ENCODE measurements around the gene VEPH1. TPM values are rescaled to one million over a fixed set of nuclear protein-coding genes. Genes with fewer than 3 reads are reported as not detected.

VEPH1 gene
- total and polyA plus RNA-seq, 3 donors from 2014 or later, result 2.7 to 8.1 (median 3.0) TPM

- TF ChIP-seq POLR2A (IDR thresholded peaks at IDR 0.05) (no peak), CTCF (IDR thresholded peaks at IDR 0.05) (no peak)
- Histone ChIP-seq H3K27ac (no peak overlapping the region), H3K4me1 (no peaks in the 10 kb centered on the region), H3K9me3 (no peaks in the 10 kb centered on the region), H3K27me3 (no peaks in the 10 kb centered on the region), H3K4me3 (no peak overlapping the region), H3K36me3 (ENCODE audit: low read depth, missing control alignments) (no peaks in the 10 kb centered on the region)
- intact Hi-C loops (cut with DNase I; ENCODE audit: low total_unique reads), result no loop called here
- WGBS, 2 donors, result 62 to 85% methylated on average over 2 of the region's 2 CpGs
- DNase-seq, result no peak
Observed at GRCh38 chr3:157405457-157405856, 97.8 kb downstream of the VEPH1 start.

- no peak overlapping the region for H3K27ac ChIP-seq
- H3K36me3 ChIP-seq (ENCODE audit: low read depth, missing control alignments), result no peaks in the 10 kb centered on the region
- no peaks in the 10 kb centered on the region for H3K9me3 ChIP-seq
- no peak for DNase-seq
- intact Hi-C loops (cut with DNase I; ENCODE audit: low total_unique reads), result no loop called here
- no peaks in the 10 kb centered on the region for H3K4me1 ChIP-seq
- H3K27me3 ChIP-seq, result no peaks in the 10 kb centered on the region
- WGBS, 2 donors, result 43 to 88% methylated on average over 1 of the region's 1 CpG
- H3K4me3 ChIP-seq, result no peak overlapping the region
- TF ChIP-seq POLR2A (IDR thresholded peaks at IDR 0.05), result no peak
- TF ChIP-seq CTCF (IDR thresholded peaks at IDR 0.05), result no peak
Observed at GRCh38 chr3:157404381-157404780, 98.8 kb downstream of the VEPH1 start.

GRCh38 chr3:157398598-157398997, 104.6 kb downstream of the VEPH1 start:
- no peak overlapping the region for H3K27ac ChIP-seq
- WGBS, 2 donors, result 94 to 97% methylated on average over 3 of the region's 3 CpGs

DNA sequence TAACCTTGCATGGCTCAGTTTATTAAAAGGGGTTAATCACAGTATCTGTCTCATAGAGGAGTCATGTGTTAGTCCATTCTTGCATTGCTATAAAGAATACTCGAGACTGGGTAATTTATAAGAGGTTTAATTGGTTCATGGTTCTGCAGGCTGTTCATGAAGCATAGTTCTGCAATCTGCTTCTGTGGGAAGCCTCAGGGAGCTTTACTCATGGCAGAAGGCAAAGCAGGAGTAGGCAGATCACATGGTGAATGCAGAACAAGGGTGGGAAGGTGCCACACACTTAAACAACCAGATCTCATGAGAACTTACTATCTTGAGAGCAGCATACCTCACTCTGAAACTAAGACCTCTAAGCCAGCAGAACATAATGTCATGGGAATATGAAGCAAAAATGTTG, 108.8 kb downstream of the VEPH1 start:
- no peaks in the 10 kb centered on the region for H3K36me3 ChIP-seq (ENCODE audit: low read depth, missing control alignments)
- no peak overlapping the region for H3K27ac ChIP-seq
- DNase-seq, result no peak
- no peak for TF ChIP-seq POLR2A (IDR thresholded peaks at IDR 0.05)
- no peak for TF ChIP-seq CTCF (IDR thresholded peaks at IDR 0.05)
- H3K4me3 ChIP-seq, result no peak overlapping the region
- H3K27me3 ChIP-seq, result no peaks in the 10 kb centered on the region
- intact Hi-C loops (cut with DNase I; ENCODE audit: low total_unique reads), result no loop called here
- H3K9me3 ChIP-seq, result no peaks in the 10 kb centered on the region
- H3K4me1 ChIP-seq, result no peaks in the 10 kb centered on the region
- 86 to 91% methylated on average over 1 of the region's 1 CpG for WGBS, 2 donors

More at GRCh38 chr3:157398598-157398997, 104.6 kb downstream of the VEPH1 start:
- Histone ChIP-seq H3K27me3 (no peaks in the 10 kb centered on the region), H3K9me3 (no peaks in the 10 kb centered on the region), H3K36me3 (ENCODE audit: low read depth, missing control alignments) (no peaks in the 10 kb centered on the region), H3K4me1 (no peaks in the 10 kb centered on the region), H3K4me3 (no peak overlapping the region)
- no peak for DNase-seq
- intact Hi-C loops (cut with DNase I; ENCODE audit: low total_unique reads), result no loop called here
- no peak for TF ChIP-seq CTCF (IDR thresholded peaks at IDR 0.05)
- TF ChIP-seq POLR2A (IDR thresholded peaks at IDR 0.05), result no peak

DNA sequence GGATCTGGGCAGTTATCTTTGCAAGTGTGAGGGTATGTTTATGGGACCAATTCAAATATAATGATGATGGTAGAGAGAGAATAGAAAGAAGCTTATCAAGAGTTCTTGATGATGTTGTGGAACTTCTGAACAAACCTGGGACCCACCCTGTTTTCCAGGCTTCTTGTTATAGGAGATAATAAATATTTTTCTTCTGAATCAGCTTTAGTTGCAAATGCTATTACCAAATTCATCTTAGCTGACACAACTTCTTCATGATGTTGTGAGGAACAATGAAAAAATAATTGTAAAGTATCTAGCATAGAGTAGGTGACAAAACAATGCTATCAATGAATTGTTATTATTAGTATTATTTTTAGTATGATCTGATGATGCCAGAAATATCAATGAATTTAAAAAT, 110.1 kb downstream of the VEPH1 start:
- no peaks in the 10 kb centered on the region for H3K27me3 ChIP-seq
- intact Hi-C loops (cut with DNase I; ENCODE audit: low total_unique reads), result no loop called here
- H3K4me1 ChIP-seq, result no peaks in the 10 kb centered on the region
- no peak overlapping the region for H3K27ac ChIP-seq
- no peaks in the 10 kb centered on the region for H3K36me3 ChIP-seq (ENCODE audit: low read depth, missing control alignments)
- no peak for TF ChIP-seq CTCF (IDR thresholded peaks at IDR 0.05)
- no peak for TF ChIP-seq POLR2A (IDR thresholded peaks at IDR 0.05)
- H3K4me3 ChIP-seq, result no peak overlapping the region
- no peaks in the 10 kb centered on the region for H3K9me3 ChIP-seq
- no peak for DNase-seq

All from testis (tissue), 3 donors.